ENCODE results near the gene MSI2.

- TF ChIP-seq YY1 (IDR thresholded peaks at IDR 0.05; ENCODE audit: insufficient read depth, insufficient read length) = no peak
- no peak for TF ChIP-seq ZNF274 (IDR thresholded peaks at IDR 0.05; ENCODE audit: low read depth, low read length)
- TF ChIP-seq SUZ12 (IDR thresholded peaks at IDR 0.05; ENCODE audit: extremely low read depth, insufficient read depth, insufficient read length) = no peak
These were observed 265.3 kb downstream of the MSI2 start for GRCh38 chr17:57521606-57522005.
